HG03196 (cell line): ENCODE results near the gene RGS6.

Experiments used
- ATAC-seq: cut with Tn5 transposase; IDR thresholded peaks from one replicate; pipeline ENCODE4 v1.9.1; 2021; ENCODE audit not compliant: unreplicated experiment

RGS6 gene

GRCh38 chr14:72521968-72522741 is 589.9 kb downstream of the RGS6 start:
- ATAC-seq = no peak

- ATAC-seq = no peak
Observed at GRCh38 chr14:72522847-72523246, 590.6 kb downstream of the RGS6 start.

- no peak for ATAC-seq
Observed at GRCh38 chr14:72523424-72524294, 591.4 kb downstream of the RGS6 start.

- ATAC-seq = no peak
Observed at GRCh38 chr14:72524295-72524629, 592.0 kb downstream of the RGS6 start.

GRCh38 chr14:72525087-72525915 is 593.1 kb downstream of the RGS6 start:
- no peak for ATAC-seq

- no peak for ATAC-seq
Observed at GRCh38 chr14:72527591-72527990, 595.4 kb downstream of the RGS6 start.

- no peak for ATAC-seq
Observed at GRCh38 chr14:72528059-72528862, 596.0 kb downstream of the RGS6 start.

GRCh38 chr14:72528863-72529175 is 596.6 kb downstream of the RGS6 start:
- ATAC-seq = no peak

- ATAC-seq = no peak
Observed at GRCh38 chr14:72532686-72533454, 600.6 kb downstream of the RGS6 start.

- no peak for ATAC-seq
Observed at GRCh38 chr14:72535485-72535884, 603.3 kb downstream of the RGS6 start.

- no peak for ATAC-seq
Observed at GRCh38 chr14:72538387-72538786, 606.2 kb downstream of the RGS6 start.

- no peak for ATAC-seq
Observed at GRCh38 chr14:72539661-72540315, 607.6 kb downstream of the RGS6 start.

GRCh38 chr14:72540836-72541235 is 608.6 kb downstream of the RGS6 start:
- no peak for ATAC-seq

GRCh38 chr14:72541546-72541945 is 609.3 kb downstream of the RGS6 start:
- no peak for ATAC-seq

GRCh38 chr14:72543341-72543740 is 611.1 kb downstream of the RGS6 start:
- no peak for ATAC-seq

GRCh38 chr14:72544615-72545387 is 612.6 kb downstream of the RGS6 start:
- no peak for ATAC-seq

GRCh38 chr14:72545411-72546311 is 613.4 kb downstream of the RGS6 start:
- no peak for ATAC-seq
